DMS53 treated with DMSO at 0.1 percent for 48 hours (cell line): Measurements from ENCODE around the gene ANKS1B.

ENCODE experiments used
- DNase-seq: peaks from one replicate; lab custom pipeline; 2025; ENCODE audit not compliant: unreplicated experiment; lab: John Stamatoyannopoulos, UW

ANKS1B gene

GRCh38 chr12:99224237-99224636, 760.5 kb downstream of the ANKS1B start:
- no peak for DNase-seq

GRCh38 chr12:99223579-99223978, 761.2 kb downstream of the ANKS1B start:
- DNase-seq: no peak

- no peak for DNase-seq
These were observed 771.7 kb downstream of the ANKS1B start for GRCh38 chr12:99213047-99213446.

- no peak for DNase-seq
These were observed 772.5 kb downstream of the ANKS1B start for GRCh38 chr12:99212275-99212674.

GRCh38 chr12:99205111-99205510, 779.6 kb downstream of the ANKS1B start:
- DNase-seq: no peak

- DNase-seq: no peak
These were observed 782.7 kb downstream of the ANKS1B start for GRCh38 chr12:99201906-99202645.

- DNase-seq: peak; percentile 25
These were observed 783.9 kb downstream of the ANKS1B start for GRCh38 chr12:99200711-99201384.

GRCh38 chr12:99195474-99195873, 789.3 kb downstream of the ANKS1B start:
- DNase-seq: no peak

- DNase-seq: no peak
These were observed 792.2 kb downstream of the ANKS1B start for GRCh38 chr12:99192489-99192888.

- DNase-seq: no peak
These were observed 807.9 kb downstream of the ANKS1B start for GRCh38 chr12:99176871-99177270.

- DNase-seq: no peak
These were observed 814.3 kb downstream of the ANKS1B start for GRCh38 chr12:99170461-99170860.

GRCh38 chr12:99170037-99170436, 814.7 kb downstream of the ANKS1B start:
- DNase-seq: no peak

- DNase-seq: no peak
These were observed 826.8 kb downstream of the ANKS1B start for GRCh38 chr12:99157946-99158345.

GRCh38 chr12:99154983-99155336, 829.8 kb downstream of the ANKS1B start:
- DNase-seq: no peak

- DNase-seq: no peak
These were observed 830.3 kb downstream of the ANKS1B start for GRCh38 chr12:99154216-99154982.

- no peak for DNase-seq
These were observed 831.4 kb downstream of the ANKS1B start for GRCh38 chr12:99153293-99153692.

GRCh38 chr12:99152337-99152736, 832.4 kb downstream of the ANKS1B start:
- DNase-seq: no peak

GRCh38 chr12:99151744-99152143, 833.0 kb downstream of the ANKS1B start:
- DNase-seq: no peak

- no peak for DNase-seq
These were observed 837.6 kb downstream of the ANKS1B start for GRCh38 chr12:99147130-99147529.

- DNase-seq: no peak
These were observed 838.0 kb downstream of the ANKS1B start for GRCh38 chr12:99146730-99147129.

- no peak for DNase-seq
These were observed 838.6 kb downstream of the ANKS1B start for GRCh38 chr12:99146185-99146584.

GRCh38 chr12:99142651-99143050, 842.1 kb downstream of the ANKS1B start:
- no peak for DNase-seq
